Measurements from ENCODE around the gene NR2E3.

NR2E3 gene

GRCh38 chr15:71812966-71813722 lies 2.8 kb downstream of the NR2E3 start:
- no peak for TF ChIP-seq YY1 (IDR thresholded peaks at IDR 0.05; ENCODE audit: low read depth)
- no peak for TF ChIP-seq CREB1 (IDR thresholded peaks at IDR 0.05; ENCODE audit: low read depth)
- TF ChIP-seq TEAD4 (IDR thresholded peaks at IDR 0.05): no peak
- TF ChIP-seq CEBPB (IDR thresholded peaks at IDR 0.05): no peak
- no peak for TF ChIP-seq FOXM1 (IDR thresholded peaks at IDR 0.05; ENCODE audit: borderline replicate concordance, low read depth)
- no peak for TF ChIP-seq REST (IDR thresholded peaks at IDR 0.05; ENCODE audit: low read depth)
- TF ChIP-seq ZBTB7A (IDR thresholded peaks at IDR 0.05; ENCODE audit: low read depth): no peak
- TF ChIP-seq USF1 (IDR thresholded peaks at IDR 0.05): no peak
- no peak for TF ChIP-seq NFIC (IDR thresholded peaks at IDR 0.05)
- TF ChIP-seq TAF1 (IDR thresholded peaks at IDR 0.05; ENCODE audit: low read depth): no peak

GRCh38 chr15:71813723-71814470 lies 3.5 kb downstream of the NR2E3 start:
- TF ChIP-seq REST (IDR thresholded peaks at IDR 0.05; ENCODE audit: low read depth): no peak
- no peak for TF ChIP-seq CREB1 (IDR thresholded peaks at IDR 0.05; ENCODE audit: low read depth)
- TF ChIP-seq TCF12 (IDR thresholded peaks at IDR 0.05; ENCODE audit: low read depth): no peak
- no peak for TF ChIP-seq YY1 (IDR thresholded peaks at IDR 0.05; ENCODE audit: low read depth)
- no peak for TF ChIP-seq ZBTB7A (IDR thresholded peaks at IDR 0.05; ENCODE audit: low read depth)
- TF ChIP-seq NFIC (IDR thresholded peaks at IDR 0.05): no peak
- TF ChIP-seq FOXM1 (IDR thresholded peaks at IDR 0.05; ENCODE audit: borderline replicate concordance, low read depth): no peak
- no peak for TF ChIP-seq TAF1 (IDR thresholded peaks at IDR 0.05; ENCODE audit: low read depth)
- TF ChIP-seq MAX (IDR thresholded peaks at IDR 0.05): no peak
- no peak for TF ChIP-seq EP300 (IDR thresholded peaks at IDR 0.05; ENCODE audit: borderline replicate concordance)
- no peak for TF ChIP-seq TEAD4 (IDR thresholded peaks at IDR 0.05)
- no peak for TF ChIP-seq EGR1 (IDR thresholded peaks at IDR 0.05)

GRCh38 chr15:71815301-71815700 lies 4.9 kb downstream of the NR2E3 start:
- TF ChIP-seq EGR1 (IDR thresholded peaks at IDR 0.05) (no peak), USF1 (IDR thresholded peaks at IDR 0.05) (no peak), RAD21 (IDR thresholded peaks at IDR 0.05; ENCODE audit: low read depth) (no peak), FOXM1 (IDR thresholded peaks at IDR 0.05; ENCODE audit: borderline replicate concordance, low read depth) (no peak), YY1 (IDR thresholded peaks at IDR 0.05; ENCODE audit: low read depth) (no peak), ZBTB7A (IDR thresholded peaks at IDR 0.05; ENCODE audit: low read depth) (no peak), CREB1 (IDR thresholded peaks at IDR 0.05; ENCODE audit: low read depth) (no peak), REST (IDR thresholded peaks at IDR 0.05; ENCODE audit: low read depth) (no peak), TAF1 (IDR thresholded peaks at IDR 0.05; ENCODE audit: low read depth) (no peak), TEAD4 (IDR thresholded peaks at IDR 0.05) (no peak), TCF12 (IDR thresholded peaks at IDR 0.05; ENCODE audit: low read depth) (no peak), MAX (IDR thresholded peaks at IDR 0.05) (no peak), CEBPB (IDR thresholded peaks at IDR 0.05) (no peak), NFIC (IDR thresholded peaks at IDR 0.05) (no peak), EP300 (IDR thresholded peaks at IDR 0.05; ENCODE audit: borderline replicate concordance) (no peak)

- no peak for TF ChIP-seq NFIC (IDR thresholded peaks at IDR 0.05)
- no peak for TF ChIP-seq EP300 (IDR thresholded peaks at IDR 0.05; ENCODE audit: borderline replicate concordance)
- no peak for TF ChIP-seq YY1 (IDR thresholded peaks at IDR 0.05; ENCODE audit: low read depth)
- no peak for TF ChIP-seq TCF12 (IDR thresholded peaks at IDR 0.05; ENCODE audit: low read depth)
- TF ChIP-seq MAX (IDR thresholded peaks at IDR 0.05): no peak
- TF ChIP-seq USF1 (IDR thresholded peaks at IDR 0.05): no peak
- no peak for TF ChIP-seq CEBPB (IDR thresholded peaks at IDR 0.05)
- no peak for TF ChIP-seq REST (IDR thresholded peaks at IDR 0.05; ENCODE audit: low read depth)
- no peak for TF ChIP-seq ZBTB7A (IDR thresholded peaks at IDR 0.05; ENCODE audit: low read depth)
- TF ChIP-seq RAD21 (IDR thresholded peaks at IDR 0.05; ENCODE audit: low read depth): no peak
- TF ChIP-seq FOXM1 (IDR thresholded peaks at IDR 0.05; ENCODE audit: borderline replicate concordance, low read depth): no peak
- no peak for TF ChIP-seq TAF1 (IDR thresholded peaks at IDR 0.05; ENCODE audit: low read depth)
- TF ChIP-seq EGR1 (IDR thresholded peaks at IDR 0.05): no peak
These were observed 7.0 kb downstream of the NR2E3 start for GRCh38 chr15:71817351-71817750.
